GM18951 (cell line): ENCODE results near the gene ZNF595.

Experiments
- POLR2A ChIP-seq: IDR thresholded peaks from 4 replicates; pipeline ENCODE4 v1.6.1; 2011; ENCODE audit warnings: mild to moderate bottlenecking; ENCODE audit not compliant: insufficient read length, insufficient read depth; ENCODE audit errors: extremely low read depth
- in situ Hi-C: fragments of 300-500 bp; cut with MboI; formaldehyde crosslinking; loops from one replicate; pipeline ENCODE4 v1.12.0; 2022; ENCODE audit warnings: low sequenced_read_pairs, mixed read lengths, inconsistent platforms; ENCODE audit not compliant: unreplicated experiment

ZNF595 gene

GRCh38 chr4:124275-125081, 71.4 kb downstream of the ZNF595 start, which contains the start of gene ZNF718:
Gene ZNF718 (plus strand): TSS chr4:124501. CDS start chr4:124671, 170 bp downstream.
- in situ Hi-C loops, result no loop called here
- peak; percentile 83 for TF ChIP-seq POLR2A

GRCh38 chr4:125091-125771, 72.1 kb downstream of the ZNF595 start:
- TF ChIP-seq POLR2A, result peak; percentile 20
- in situ Hi-C loops, result no loop called here

GRCh38 chr4:125833-126232, 72.7 kb downstream of the ZNF595 start:
- in situ Hi-C loops, result no loop called here
- no peak for TF ChIP-seq POLR2A

- no peak for TF ChIP-seq POLR2A
- in situ Hi-C loops, result no loop called here
These were observed 79.4 kb downstream of the ZNF595 start for GRCh38 chr4:132483-132882.
